GM19035 (cell line): Measurements from ENCODE around the gene PTPRE.
A peak's percentile ranks its signal among the peaks of the same experiment; 100 is the strongest.
"Not testable (repeated sequence)": the region's sequence is repeated elsewhere in the genome, so short reads cannot be mapped to it uniquely, and the experiment has no call there.

Source experiments
- ATAC-seq: cut with Tn5 transposase; IDR thresholded peaks from one replicate; pipeline ENCODE4 v1.9.1; 2021; ENCODE audit not compliant: unreplicated experiment

The PTPRE gene

GRCh38 chr10:128086003-128086863, 179.3 kb downstream of the PTPRE start:
- no peak for ATAC-seq

- no peak for ATAC-seq
These were observed 180.4 kb downstream of the PTPRE start for GRCh38 chr10:128087146-128087883.

GRCh38 chr10:128087884-128088709, 181.2 kb downstream of the PTPRE start:
- no peak for ATAC-seq

GRCh38 chr10:128091636-128092210, 184.8 kb downstream of the PTPRE start:
- ATAC-seq: no peak

GRCh38 chr10:128092454-128092853, 185.6 kb downstream of the PTPRE start:
- no peak for ATAC-seq

- not testable (repeated sequence) for ATAC-seq
These were observed 187.7 kb downstream of the PTPRE start for GRCh38 chr10:128094596-128094995.

- ATAC-seq: peak; percentile 75
These were observed 188.3 kb downstream of the PTPRE start for GRCh38 chr10:128095027-128095752.

- peak; percentile 37 for ATAC-seq
These were observed 189.0 kb downstream of the PTPRE start for GRCh38 chr10:128095753-128096469.

GRCh38 chr10:128096486-128097199, 189.7 kb downstream of the PTPRE start:
- ATAC-seq: no peak

GRCh38 chr10:128097783-128098182, 190.9 kb downstream of the PTPRE start:
- no peak for ATAC-seq

GRCh38 chr10:128098631-128099030, 191.7 kb downstream of the PTPRE start:
- ATAC-seq: no peak

- ATAC-seq: no peak
These were observed 193.0 kb downstream of the PTPRE start for GRCh38 chr10:128099901-128100300.

- no peak for ATAC-seq
These were observed 195.0 kb downstream of the PTPRE start for GRCh38 chr10:128101901-128102300.

- ATAC-seq: no peak
These were observed 195.8 kb downstream of the PTPRE start for GRCh38 chr10:128102480-128103228.

- no peak for ATAC-seq
These were observed 196.4 kb downstream of the PTPRE start for GRCh38 chr10:128103229-128103714.

GRCh38 chr10:128105383-128105782, 198.5 kb downstream of the PTPRE start:
- ATAC-seq: no peak

GRCh38 chr10:128109707-128110106, 202.8 kb downstream of the PTPRE start:
- ATAC-seq: no peak

- ATAC-seq: no peak
These were observed 203.4 kb downstream of the PTPRE start for GRCh38 chr10:128110339-128110738.
